MM.1S (cell line): ENCODE data around the gene NDST4.

ENCODE experiments used
- DNase-seq: peaks from one replicate; pipeline ENCODE4 v3.0.0-alpha.2; 2015
- H2AFZ ChIP-seq: fragments of 300-600 bp; sonication (generic); 2 replicates; pipeline ENCODE4 v1.6.0; 2016; ENCODE audit warnings: antibody characterized with exemption, low read length
- H3F3A ChIP-seq: fragments of 300-600 bp; sonication (generic); 2 replicates; pipeline ENCODE4 v1.6.1; 2016; ENCODE audit warnings: mild to moderate bottlenecking, antibody characterized with exemption, low read length, moderate library complexity, mixed read lengths; ENCODE audit not compliant: insufficient read depth
- H3K27ac ChIP-seq: fragments of 300-600 bp; sonication (generic); 2 replicates; pipeline ENCODE4 v1.5.1; 2016; ENCODE audit warnings: mild to moderate bottlenecking, low read length
- H3K27me3 ChIP-seq: fragments of 300-600 bp; sonication (generic); replicated peaks from 2 replicates; pipeline ENCODE4 v1.6.0; 2016; ENCODE audit warnings: low read length; ENCODE audit not compliant: insufficient read depth
- H3K36me3 ChIP-seq: fragments of 300-600 bp; sonication (generic); replicated peaks from 2 replicates; pipeline ENCODE4 v1.6.1; 2016; ENCODE audit warnings: mild to moderate bottlenecking, low read length, mixed read lengths; ENCODE audit not compliant: insufficient read depth
- H3K4me1 ChIP-seq: fragments of 300-600 bp; sonication (generic); 2 replicates; pipeline ENCODE4 v1.6.1; 2016; ENCODE audit warnings: low read length, mixed read lengths
- H3K4me2 ChIP-seq: fragments of 300-600 bp; sonication (generic); 2 replicates; pipeline ENCODE4 v1.6.0; 2016; ENCODE audit warnings: low read depth, low read length
- H3K4me3 ChIP-seq: fragments of 300-600 bp; sonication (generic); 2 replicates; pipeline ENCODE4 v1.5.1; 2016; ENCODE audit warnings: low read length, mixed read lengths
- H3K79me2 ChIP-seq: fragments of 300-600 bp; sonication (generic); 2 replicates; pipeline ENCODE4 v1.6.1; 2016; ENCODE audit warnings: mixed run types, low read length, mixed read lengths
- H3K9ac ChIP-seq: fragments of 300-600 bp; sonication (generic); 2 replicates; pipeline ENCODE4 v1.6.1; 2016; ENCODE audit warnings: low read length, mixed read lengths
- H3K9me2 ChIP-seq: fragments of 300-600 bp; sonication (generic); replicated peaks from 2 replicates; pipeline ENCODE4 v1.6.1; 2016; ENCODE audit warnings: mild to moderate bottlenecking, low read length, mixed read lengths; ENCODE audit not compliant: insufficient read depth
- H3K9me3 ChIP-seq: fragments of 300-600 bp; sonication (generic); replicated peaks from 2 replicates; pipeline ENCODE4 v1.6.1; 2016; ENCODE audit warnings: mild to moderate bottlenecking, low read length, mixed read lengths; ENCODE audit not compliant: insufficient read depth
- H4K20me1 ChIP-seq: fragments of 300-600 bp; sonication (generic); 2 replicates; pipeline ENCODE4 v1.6.1; 2016; ENCODE audit warnings: mild to moderate bottlenecking, low read length, moderate library complexity, mixed read lengths; ENCODE audit not compliant: insufficient read depth
- EZH2 ChIP-seq: fragments of 300-600 bp; sonication (generic); optimal IDR thresholded peaks from 2 replicates; pipeline ENCODE3; 2017; ENCODE audit warnings: low read depth, mild to moderate bottlenecking, antibody characterized with exemption, low read length, mixed read lengths
- EZH2phosphoT487 ChIP-seq: fragments of 300-600 bp; sonication (generic); IDR thresholded peaks from 2 replicates; pipeline ENCODE4 v1.6.1; 2018; ENCODE audit warnings: antibody characterized with exemption, low read length
- TF ChIP-seq, protein P1 (sequence below): fragments of 300-600 bp; sonication (generic); IDR thresholded peaks from 2 replicates; pipeline ENCODE4 v1.5.1; 2016; ENCODE audit warnings: antibody characterized with exemption, low read length, mixed read lengths

NDST4 gene

DNA sequence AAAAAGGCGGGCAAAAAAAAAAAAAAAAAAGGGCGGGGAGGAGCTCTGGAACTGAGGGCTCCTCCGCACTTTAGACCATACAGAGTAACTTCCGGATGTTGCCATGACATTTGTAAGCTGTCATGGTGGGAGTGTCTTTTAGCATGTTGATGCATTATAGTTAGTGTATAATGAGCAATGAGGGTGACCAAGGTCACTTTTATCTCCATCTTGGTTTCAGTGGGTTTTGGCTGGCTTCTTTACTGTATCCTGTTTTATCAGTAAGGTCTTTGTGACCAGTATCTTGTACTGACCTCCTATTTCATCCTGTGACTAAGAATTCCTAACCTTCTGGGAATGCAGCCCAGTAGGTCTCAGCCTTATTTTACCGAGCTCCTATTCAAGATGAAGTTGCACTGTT lies 321.4 kb downstream of the NDST4 start:
- Histone ChIP-seq H3K27ac (no peak overlapping the region), H3K9ac (no peak overlapping the region), H2AFZ (no peak overlapping the region), H3K4me3 (no peak overlapping the region), H3K4me2 (no peak overlapping the region), H3K79me2 (no peaks in the 10 kb centered on the region), H3K27me3 (no peaks in the 10 kb centered on the region), H4K20me1 (no peaks in the 10 kb centered on the region), H3F3A (no peaks in the 10 kb centered on the region), H3K9me2 (no peaks in the 10 kb centered on the region), H3K9me3 (no peaks in the 10 kb centered on the region), H3K36me3 (no peaks in the 10 kb centered on the region), H3K4me1 (no peaks in the 10 kb centered on the region)
- TF ChIP-seq, protein P1, sequence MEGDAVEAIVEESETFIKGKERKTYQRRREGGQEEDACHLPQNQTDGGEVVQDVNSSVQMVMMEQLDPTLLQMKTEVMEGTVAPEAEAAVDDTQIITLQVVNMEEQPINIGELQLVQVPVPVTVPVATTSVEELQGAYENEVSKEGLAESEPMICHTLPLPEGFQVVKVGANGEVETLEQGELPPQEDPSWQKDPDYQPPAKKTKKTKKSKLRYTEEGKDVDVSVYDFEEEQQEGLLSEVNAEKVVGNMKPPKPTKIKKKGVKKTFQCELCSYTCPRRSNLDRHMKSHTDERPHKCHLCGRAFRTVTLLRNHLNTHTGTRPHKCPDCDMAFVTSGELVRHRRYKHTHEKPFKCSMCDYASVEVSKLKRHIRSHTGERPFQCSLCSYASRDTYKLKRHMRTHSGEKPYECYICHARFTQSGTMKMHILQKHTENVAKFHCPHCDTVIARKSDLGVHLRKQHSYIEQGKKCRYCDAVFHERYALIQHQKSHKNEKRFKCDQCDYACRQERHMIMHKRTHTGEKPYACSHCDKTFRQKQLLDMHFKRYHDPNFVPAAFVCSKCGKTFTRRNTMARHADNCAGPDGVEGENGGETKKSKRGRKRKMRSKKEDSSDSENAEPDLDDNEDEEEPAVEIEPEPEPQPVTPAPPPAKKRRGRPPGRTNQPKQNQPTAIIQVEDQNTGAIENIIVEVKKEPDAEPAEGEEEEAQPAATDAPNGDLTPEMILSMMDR, result no peak
- no peak for TF ChIP-seq EZH2
- TF ChIP-seq EZH2phosphoT487, result no peak
- no peak for DNase-seq

DNA sequence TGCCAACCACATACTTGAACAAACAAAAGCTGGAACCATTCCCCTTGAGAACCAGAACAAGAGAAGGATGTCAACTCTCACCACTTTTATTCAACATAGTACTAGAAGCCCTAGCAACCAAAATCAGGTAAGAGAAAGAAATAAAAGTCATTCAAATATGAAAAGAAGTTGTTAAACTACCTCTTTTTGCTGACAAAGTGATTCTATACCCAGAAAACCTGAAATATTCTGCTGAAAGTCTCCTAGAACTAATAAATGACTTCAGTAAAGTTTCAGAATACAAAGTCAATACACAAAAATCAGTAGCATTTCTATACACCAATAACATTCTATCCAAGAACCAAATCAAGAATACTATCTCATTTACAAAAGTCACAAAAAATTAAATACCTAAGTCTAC lies 327.9 kb downstream of the NDST4 start:
- no peak overlapping the region for H3K9ac ChIP-seq
- no peaks in the 10 kb centered on the region for H3K27me3 ChIP-seq

DNA sequence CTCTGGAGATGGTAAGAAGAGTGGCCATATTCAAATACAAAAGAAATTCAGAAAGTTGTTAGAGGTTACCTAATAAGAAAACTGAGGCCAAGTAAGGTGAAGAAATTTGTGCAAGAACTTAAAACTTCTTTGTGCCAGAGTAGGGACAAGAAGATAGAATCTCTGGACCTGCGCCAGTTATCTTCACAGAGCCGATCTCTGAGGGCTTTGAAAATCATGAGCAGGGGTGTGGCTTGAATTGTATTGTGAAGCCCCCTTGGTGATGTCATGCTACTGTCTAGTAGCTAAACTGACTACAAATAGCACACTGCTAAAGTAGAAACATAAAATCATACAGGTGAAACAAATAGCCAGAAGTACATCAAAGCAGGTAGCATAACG lies 330.2 kb downstream of the NDST4 start:
- Histone ChIP-seq H3K4me3 (no peak overlapping the region), H3K27ac (no peak overlapping the region), H2AFZ (no peak overlapping the region), H3F3A (no peaks in the 10 kb centered on the region), H4K20me1 (no peaks in the 10 kb centered on the region), H3K9me2 (no peaks in the 10 kb centered on the region), H3K79me2 (no peaks in the 10 kb centered on the region), H3K27me3 (no peaks in the 10 kb centered on the region), H3K4me1 (no peaks in the 10 kb centered on the region), H3K4me2 (no peak overlapping the region), H3K36me3 (no peaks in the 10 kb centered on the region), H3K9me3 (no peaks in the 10 kb centered on the region), H3K9ac (no peak overlapping the region)
- DNase-seq, result no peak
- TF ChIP-seq EZH2, result no peak
- TF ChIP-seq, protein P1, result no peak
- no peak for TF ChIP-seq EZH2phosphoT487

More for the DNA sequence above, 327.9 kb downstream of the NDST4 start:
- Histone ChIP-seq H3K4me2 (no peak overlapping the region), H3K79me2 (no peaks in the 10 kb centered on the region), H3K9me2 (no peaks in the 10 kb centered on the region), H3K4me1 (no peaks in the 10 kb centered on the region), H4K20me1 (no peaks in the 10 kb centered on the region), H3F3A (no peaks in the 10 kb centered on the region), H3K9me3 (no peaks in the 10 kb centered on the region), H3K36me3 (no peaks in the 10 kb centered on the region), H2AFZ (no peak overlapping the region), H3K4me3 (no peak overlapping the region), H3K27ac (no peak overlapping the region)
- DNase-seq, result no peak
- no peak for TF ChIP-seq EZH2phosphoT487

DNA sequence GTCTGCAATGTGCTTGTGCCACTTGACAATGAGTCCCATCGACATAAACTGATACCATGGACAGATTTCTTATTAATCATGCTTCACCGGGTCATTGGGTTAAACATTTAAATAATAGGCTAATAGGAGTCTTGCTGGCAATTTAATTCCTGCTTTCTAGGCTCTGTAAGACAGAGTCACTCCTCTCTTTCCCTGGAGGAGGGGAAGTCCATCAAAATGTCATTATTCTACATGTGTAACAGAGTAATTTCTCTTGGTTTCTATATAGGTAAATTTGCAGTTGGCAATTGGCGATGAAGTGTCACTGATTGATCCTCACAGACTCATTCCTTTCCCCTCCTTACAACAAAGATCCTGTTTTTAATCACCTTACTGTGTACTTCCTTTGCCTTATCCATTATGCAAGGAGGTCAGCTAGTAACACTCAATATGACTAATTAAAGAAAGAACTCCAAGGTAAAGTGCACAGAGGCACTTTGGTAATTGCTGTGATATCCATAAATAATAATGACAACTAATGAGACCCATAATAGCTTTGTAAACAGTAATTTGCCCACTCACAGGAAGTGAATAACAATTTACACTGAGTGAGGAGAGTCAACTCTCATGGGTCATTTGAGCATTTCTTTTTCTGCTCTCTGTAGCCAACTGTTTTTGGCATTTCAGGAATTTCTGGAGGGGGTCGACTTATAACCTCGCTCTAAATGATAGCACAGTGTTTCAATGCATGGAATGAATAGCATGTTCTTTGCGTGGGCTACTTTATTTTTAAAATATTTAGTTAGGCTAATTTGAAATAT lies 330.8 kb downstream of the NDST4 start:
- Histone ChIP-seq H3K27me3 (no peaks in the 10 kb centered on the region), H3K4me2 (no peak overlapping the region)
- TF ChIP-seq EZH2phosphoT487, result no peak
- TF ChIP-seq, protein P1, result no peak
- TF ChIP-seq EZH2, result no peak

More for the DNA sequence above, 330.8 kb downstream of the NDST4 start:
- Histone ChIP-seq H4K20me1 (no peaks in the 10 kb centered on the region), H3K4me1 (no peaks in the 10 kb centered on the region), H3K9ac (no peak overlapping the region), H3K36me3 (no peaks in the 10 kb centered on the region), H3F3A (no peaks in the 10 kb centered on the region), H3K4me3 (no peak overlapping the region), H3K9me2 (no peaks in the 10 kb centered on the region), H3K9me3 (no peaks in the 10 kb centered on the region), H3K79me2 (no peaks in the 10 kb centered on the region), H2AFZ (no peak overlapping the region), H3K27ac (no peak overlapping the region)
- no peak for DNase-seq
